Smooth muscle cell (in vitro differentiated cells): ENCODE measurements around the gene MEF2D. TPM values are rescaled to one million over a fixed set of nuclear protein-coding genes. Genes with fewer than 3 reads are reported as not detected.
A peak's percentile ranks its signal among the peaks of the same experiment; 100 is the strongest.

Source experiments
- DNase-seq: peaks from one replicate; lab custom pipeline; 2025; ENCODE audit not compliant: unreplicated experiment; lab: John Stamatoyannopoulos, UW
- H2AFZ ChIP-seq: fragments of 200-600 bp; sonication (generic); 2 replicates; pipeline ENCODE4 v1.6.0; 2016; ENCODE audit warnings: antibody characterized with exemption, low read depth, mild to moderate bottlenecking
- H3F3A ChIP-seq: fragments of 200-600 bp; sonication (generic); 2 replicates; pipeline ENCODE4 v1.6.0; 2017; ENCODE audit warnings: antibody characterized with exemption, low read depth
- H3K27ac ChIP-seq: fragments of 200-600 bp; sonication (generic); 2 replicates; pipeline ENCODE4 v1.5.1; 2016; ENCODE audit warnings: low read depth, mild to moderate bottlenecking
- H3K27me3 ChIP-seq: fragments of 200-600 bp; sonication (generic); 2 replicates; pipeline ENCODE4 v1.6.1; 2016; ENCODE audit warnings: low read depth, mild to moderate bottlenecking
- H3K36me3 ChIP-seq: fragments of 200-600 bp; sonication (generic); 2 replicates; pipeline ENCODE4 v1.5.1; 2016; ENCODE audit warnings: low read depth
- H3K4me1 ChIP-seq: fragments of 200-600 bp; sonication (generic); 2 replicates; pipeline ENCODE4 v1.5.1; 2016; ENCODE audit warnings: low read depth
- H3K4me2 ChIP-seq: fragments of 200-600 bp; sonication (generic); 2 replicates; pipeline ENCODE4 v1.6.0; 2016; ENCODE audit warnings: mild to moderate bottlenecking
- H3K4me3 ChIP-seq: fragments of 200-600 bp; sonication (generic); 2 replicates; pipeline ENCODE4 v1.5.1; 2016; ENCODE audit warnings: mild to moderate bottlenecking
- H3K79me2 ChIP-seq: fragments of 200-600 bp; sonication (generic); 2 replicates; pipeline ENCODE4 v1.6.0; 2016; ENCODE audit warnings: low read depth, mild to moderate bottlenecking
- H3K9ac ChIP-seq: fragments of 200-600 bp; sonication (generic); 2 replicates; pipeline ENCODE4 v1.6.0; 2016; ENCODE audit warnings: low read depth
- H3K9me3 ChIP-seq: fragments of 200-600 bp; sonication (generic); replicated peaks from 2 replicates; pipeline ENCODE4 v1.5.1; 2016; ENCODE audit warnings: low read depth
- H4K20me1 ChIP-seq: fragments of 200-600 bp; sonication (generic); 2 replicates; pipeline ENCODE4 v1.6.0; 2016; ENCODE audit warnings: low read depth
- CTCF ChIP-seq: fragments of 200-600 bp; sonication (generic); IDR thresholded peaks from 2 replicates; pipeline ENCODE4 v1.5.1; 2017; ENCODE audit warnings: borderline replicate concordance, mild to moderate bottlenecking, antibody characterized with exemption; ENCODE audit not compliant: insufficient read depth, poor library complexity, severe bottlenecking
- WGBS: methylation state at CpG from one replicate; pipeline ENCODE4 v1.1.7; 2016; ENCODE audit warnings: low lambda C conversion rate; 5-methylcytosine and 5-hydroxymethylcytosine counted together
- polyA plus RNA-seq: library from polyadenylated mRNA; unstranded; fragments of >200 nt; fragmentation: Nextera tagmentation; extraction: Ambion mirVana; gene quantifications from 2 replicates; pipeline ENCODE4 v1.2.1, GENCODE V29; 2016
- total RNA-seq: library from RNA; depleted of rRNA; stranded (reverse); fragments of >200 nt; gene quantifications from 2 replicates; pipeline ENCODE4 v1.2.3, GENCODE V29; 2014

Gene MEF2D
- total and polyA plus RNA-seq, 2 experiments from 2014 or later = 23.2 to 45.6 TPM

DNA sequence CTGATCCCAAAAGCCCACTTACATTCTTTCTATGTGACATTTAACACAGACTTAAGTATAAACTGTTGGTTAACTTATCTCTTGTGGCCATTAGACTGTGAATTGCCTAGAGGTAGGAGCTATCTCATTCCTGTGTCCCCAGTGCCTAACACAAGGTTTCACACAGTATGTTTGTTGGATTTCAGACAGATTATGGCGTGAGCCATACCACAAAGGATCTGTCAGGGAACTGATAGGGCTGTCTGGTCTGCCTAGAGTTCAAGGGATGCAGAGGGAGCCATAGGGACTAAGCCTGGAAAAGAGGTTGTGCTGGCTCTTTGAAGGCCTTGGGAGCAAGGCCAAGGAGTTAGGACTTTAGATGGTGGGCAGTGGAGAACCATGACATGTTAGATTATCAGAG lies 40.0 kb downstream of the MEF2D start:
- H3K4me1 ChIP-seq = no peaks in the 10 kb centered on the region
- H4K20me1 ChIP-seq = peaks cover 46% of the 10 kb centered on the region
- no peak for DNase-seq
- H3K79me2 ChIP-seq = no peaks in the 10 kb centered on the region
- no peak overlapping the region for H3K4me3 ChIP-seq
- no peak overlapping the region for H3K9ac ChIP-seq
- H3K27me3 ChIP-seq = no peaks in the 10 kb centered on the region
- no peaks in the 10 kb centered on the region for H3K9me3 ChIP-seq
- H3K36me3 ChIP-seq = no peaks in the 10 kb centered on the region
- no peak overlapping the region for H3K27ac ChIP-seq
- WGBS = 39% methylated on average over 1 of the region's 1 CpG
- TF ChIP-seq CTCF = no peak
- H2AFZ ChIP-seq = no peak overlapping the region
- H3F3A ChIP-seq = peaks cover 15% of the 10 kb centered on the region
- H3K4me2 ChIP-seq = no peak overlapping the region

GRCh38 chr1:156458181-156458503 lies 42.4 kb downstream of the MEF2D start:
- 88% methylated on average over 3 of the region's 3 CpGs for WGBS
- H3K36me3 ChIP-seq = no peaks in the 10 kb centered on the region
- H3K9me3 ChIP-seq = no peaks in the 10 kb centered on the region
- peak overlapping the region; percentile 91 for H3K27ac ChIP-seq
- H3K4me1 ChIP-seq = no peaks in the 10 kb centered on the region
- H3K4me3 ChIP-seq = no peak overlapping the region
- H3K27me3 ChIP-seq = no peaks in the 10 kb centered on the region
- H3K79me2 ChIP-seq = no peaks in the 10 kb centered on the region
- H2AFZ ChIP-seq = no peak overlapping the region
- peaks cover 24% of the 10 kb centered on the region for H4K20me1 ChIP-seq
- H3K4me2 ChIP-seq = no peak overlapping the region
- TF ChIP-seq CTCF = no peak
- no peak overlapping the region for H3K9ac ChIP-seq
- DNase-seq = no peak
- H3F3A ChIP-seq = peaks cover 11% of the 10 kb centered on the region

GRCh38 chr1:156456625-156457465 lies 43.7 kb downstream of the MEF2D start:
- no peaks in the 10 kb centered on the region for H3K9me3 ChIP-seq
- no peak overlapping the region for H2AFZ ChIP-seq
- H4K20me1 ChIP-seq = peaks cover 17% of the 10 kb centered on the region
- no peaks in the 10 kb centered on the region for H3K36me3 ChIP-seq
- peak; percentile 93 for DNase-seq
- WGBS = under 1% methylated on average over 57 of the region's 59 CpGs
- peaks cover 9% of the 10 kb centered on the region for H3F3A ChIP-seq
- no peaks in the 10 kb centered on the region for H3K79me2 ChIP-seq
- peak overlapping the region; percentile 53 for H3K4me3 ChIP-seq
- peak overlapping the region; percentile 85 for H3K4me2 ChIP-seq
- H3K27ac ChIP-seq = peak overlapping the region; percentile 91
- no peaks in the 10 kb centered on the region for H3K4me1 ChIP-seq
- H3K27me3 ChIP-seq = no peaks in the 10 kb centered on the region
- no peak for TF ChIP-seq CTCF
- H3K9ac ChIP-seq = peak overlapping the region; percentile 84

DNA sequence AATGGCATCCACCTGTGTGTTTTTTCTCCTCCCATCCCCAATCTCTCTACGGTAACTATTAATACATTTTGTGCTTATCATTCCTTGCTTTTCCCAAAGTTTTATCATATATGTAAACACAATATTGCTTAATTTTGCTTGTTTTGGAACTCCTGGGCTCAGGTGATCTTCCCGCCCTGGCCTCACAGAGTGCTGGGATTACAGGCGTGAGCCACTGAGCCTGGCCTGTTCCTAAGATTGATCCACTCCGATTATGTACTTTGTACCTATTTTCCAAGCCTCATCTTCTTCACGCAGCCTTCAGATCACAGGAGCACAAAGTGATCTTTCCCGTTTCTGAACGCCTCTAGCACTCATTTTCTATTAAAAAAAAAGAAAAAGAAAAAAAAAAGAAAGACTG lies 45.2 kb downstream of the MEF2D start:
- H3K79me2 ChIP-seq = no peaks in the 10 kb centered on the region
- 96% methylated on average over 7 of the region's 7 CpGs for WGBS
- no peak overlapping the region for H3K27ac ChIP-seq
- no peak for DNase-seq
- H3K9me3 ChIP-seq = no peaks in the 10 kb centered on the region
- H3K4me2 ChIP-seq = no peak overlapping the region
- no peak overlapping the region for H3K4me3 ChIP-seq
- no peak overlapping the region for H3K9ac ChIP-seq
- peaks cover 7% of the 10 kb centered on the region for H3K27me3 ChIP-seq
- no peak overlapping the region for H2AFZ ChIP-seq
- H4K20me1 ChIP-seq = peaks cover 2% of the 10 kb centered on the region
- no peaks in the 10 kb centered on the region for H3K36me3 ChIP-seq
- no peaks in the 10 kb centered on the region for H3K4me1 ChIP-seq
- TF ChIP-seq CTCF = no peak
- no peaks in the 10 kb centered on the region for H3F3A ChIP-seq
